GM19351 (cell line): Measurements from ENCODE around the gene DUSP2.
A peak's percentile ranks its signal among the peaks of the same experiment; 100 is the strongest.
"Not testable (repeated sequence)": the region's sequence is repeated elsewhere in the genome, so short reads cannot be mapped to it uniquely, and the experiment has no call there.

ENCODE experiments used
- ATAC-seq: cut with Tn5 transposase; IDR thresholded peaks from one replicate; pipeline ENCODE4 v1.9.1; 2021; ENCODE audit warnings: mild to moderate bottlenecking, moderate library complexity; ENCODE audit not compliant: unreplicated experiment

Gene DUSP2

GRCh38 chr2:96148410-96149217 is 3.4 kb upstream of the DUSP2 start:
- ATAC-seq = peak; percentile 38

- no peak for ATAC-seq
Observed at GRCh38 chr2:96147593-96148201, 2.5 kb upstream of the DUSP2 start.

GRCh38 chr2:96146881-96147592 is 1.8 kb upstream of the DUSP2 start:
- ATAC-seq = no peak

GRCh38 chr2:96146153-96146880 is 1.1 kb upstream of the DUSP2 start:
- ATAC-seq = peak; percentile 35

GRCh38 chr2:96145848-96146152 is 560 bp upstream of the DUSP2 start:
- no peak for ATAC-seq

- no peak for ATAC-seq
Observed at GRCh38 chr2:96144481-96145035, 682 bp downstream of the DUSP2 start.

GRCh38 chr2:96143848-96144480 is 1.3 kb downstream of the DUSP2 start:
- no peak for ATAC-seq

GRCh38 chr2:96143231-96143847 is 1.9 kb downstream of the DUSP2 start:
- ATAC-seq = no peak

- peak; percentile 23 for ATAC-seq
Observed at GRCh38 chr2:96142217-96143113, 2.8 kb downstream of the DUSP2 start.

GRCh38 chr2:96141624-96141967 is 3.6 kb downstream of the DUSP2 start:
- ATAC-seq = not testable (repeated sequence)

GRCh38 chr2:96140941-96141623 is 4.2 kb downstream of the DUSP2 start:
- ATAC-seq = no peak

GRCh38 chr2:96139181-96139758 is 6.0 kb downstream of the DUSP2 start:
- no peak for ATAC-seq

GRCh38 chr2:96138179-96139145 is 6.8 kb downstream of the DUSP2 start, which contains the start of gene ASTL:
Gene ASTL (minus strand): TSS chr2:96138502. CDS start chr2:96138436, 66 bp downstream.
- ATAC-seq = no peak

GRCh38 chr2:96137321-96138178 is 7.7 kb downstream of the DUSP2 start:
- no peak for ATAC-seq

- no peak for ATAC-seq
Observed at GRCh38 chr2:96136129-96136720, 9.0 kb downstream of the DUSP2 start.

- no peak for ATAC-seq
Observed at GRCh38 chr2:96135621-96136020, 9.6 kb downstream of the DUSP2 start.
